HEK293 (cell line): ENCODE measurements around the gene AKT1.
A peak's percentile ranks its signal among the peaks of the same experiment; 100 is the strongest.

ENCODE experiments used
- CTCF ChIA-PET: fragments of 350-600 bp; formaldehyde crosslinking; extraction: SDS; loops from one replicate; lab custom pipeline; 2021; ENCODE audit warnings: antibody characterized with exemption; lab: Yijun Ruan, JAX
- POLR2A ChIA-PET: fragments of 300-600 bp; formaldehyde crosslinking; extraction: SDS; loops from one replicate; lab custom pipeline; 2020; ENCODE audit warnings: antibody characterized with exemption, inconsistent platforms; lab: Yijun Ruan, JAX
- H3K27ac ChIP-seq: fragments of 200-500 bp; sonication (Bioruptor generic); 2 replicates; pipeline ENCODE4 v1.5.1; 2014; ENCODE audit warnings: low read depth, low read length, control low read depth, inconsistent platforms; ENCODE audit errors: extremely low read depth
- H3K36me3 ChIP-seq, 2 experiments: fragments of 200-500 bp in 1 of 2; sonication (Bioruptor generic) in 1 of 2; 1 replicate in 1 of 2; 2 replicates in 1 of 2; pipeline ENCODE4 v1.5.1; 2014 to 2017; ENCODE audit warnings: inconsistent platforms in 2 of 2, low read length in 2 of 2; ENCODE audit not compliant: control insufficient read depth in 2 of 2, insufficient read depth in 1 of 2
- H3K4me1 ChIP-seq: fragments of 200-500 bp; sonication (Bioruptor generic); 2 replicates; pipeline ENCODE4 v1.5.1; 2014; ENCODE audit warnings: mild to moderate bottlenecking, low read length, inconsistent platforms; ENCODE audit not compliant: control insufficient read depth, insufficient read depth
- H3K4me3 ChIP-seq: 2 replicates; pipeline ENCODE4 v1.5.1; 2011; ENCODE audit warnings: low read depth, mild to moderate bottlenecking, control low read depth, low read length, moderate library complexity
- H3K9me3 ChIP-seq: fragments of 200-500 bp; sonication (Bioruptor generic); 2 replicates; pipeline ENCODE4 v1.5.1; 2014; ENCODE audit warnings: low read depth, low read length, inconsistent platforms; ENCODE audit not compliant: control insufficient read depth, insufficient read depth
- AEBP2 ChIP-seq: fragments of 450-650 bp; formaldehyde crosslinking; IDR thresholded peaks from 2 replicates; pipeline ENCODE4 v1.5.1; 2016; ENCODE audit warnings: missing biosample characterization, missing genetic modification characterization, borderline replicate concordance
- GFI1B ChIP-seq: fragments of 450-650 bp; formaldehyde crosslinking; IDR thresholded peaks from 2 replicates; pipeline ENCODE4 v1.5.1; 2016; ENCODE audit warnings: missing biosample characterization, missing genetic modification characterization
- GLIS2 ChIP-seq: fragments of 450-650 bp; formaldehyde crosslinking; IDR thresholded peaks from 2 replicates; pipeline ENCODE4 v1.5.1; 2016; ENCODE audit warnings: missing biosample characterization, missing genetic modification characterization
- KLF17 ChIP-seq: fragments of 450-650 bp; formaldehyde crosslinking; IDR thresholded peaks from 2 replicates; pipeline ENCODE4 v1.5.1; 2016; ENCODE audit warnings: missing biosample characterization, missing genetic modification characterization
- PRDM1 ChIP-seq: fragments of 450-650 bp; formaldehyde crosslinking; IDR thresholded peaks from 2 replicates; pipeline ENCODE4; 2016; ENCODE audit warnings: missing biosample characterization, missing genetic modification characterization
- ZBTB49 ChIP-seq: fragments of 450-650 bp; formaldehyde crosslinking; IDR thresholded peaks from 2 replicates; pipeline ENCODE4 v1.5.1; 2016; ENCODE audit warnings: missing biosample characterization, missing genetic modification characterization, low read depth
- ZEB2 ChIP-seq: fragments of 450-650 bp; formaldehyde crosslinking; IDR thresholded peaks from 2 replicates; pipeline ENCODE4 v1.5.1; 2016; ENCODE audit warnings: missing biosample characterization, missing genetic modification characterization
- ZNF10 ChIP-seq: fragments of 450-650 bp; formaldehyde crosslinking; IDR thresholded peaks from 2 replicates; pipeline ENCODE4 v1.5.1; 2017; ENCODE audit warnings: missing biosample characterization, missing genetic modification characterization
- ZNF600 ChIP-seq: fragments of 450-650 bp; formaldehyde crosslinking; IDR thresholded peaks from 2 replicates; pipeline ENCODE4 v1.5.1; 2016; ENCODE audit warnings: missing biosample characterization, missing genetic modification characterization
- ZNF776 ChIP-seq: fragments of 450-650 bp; formaldehyde crosslinking; IDR thresholded peaks from 2 replicates; pipeline ENCODE4 v1.5.0; 2017; ENCODE audit warnings: missing biosample characterization, missing genetic modification characterization, borderline replicate concordance
- ZNF792 ChIP-seq: fragments of 450-650 bp; formaldehyde crosslinking; IDR thresholded peaks from 2 replicates; pipeline ENCODE4 v1.5.1; 2016; ENCODE audit warnings: missing biosample characterization, missing genetic modification characterization
- ZSCAN16 ChIP-seq: fragments of 450-650 bp; formaldehyde crosslinking; IDR thresholded peaks from 2 replicates; pipeline ENCODE4 v1.5.1; 2016; ENCODE audit warnings: missing biosample characterization, missing genetic modification characterization
- TF ChIP-seq, protein P1 (sequence below): fragments of 450-650 bp; formaldehyde crosslinking; IDR thresholded peaks from 2 replicates; pipeline ENCODE4 v1.5.1; 2016; ENCODE audit warnings: missing biosample characterization, missing genetic modification characterization

AKT1 gene

DNA sequence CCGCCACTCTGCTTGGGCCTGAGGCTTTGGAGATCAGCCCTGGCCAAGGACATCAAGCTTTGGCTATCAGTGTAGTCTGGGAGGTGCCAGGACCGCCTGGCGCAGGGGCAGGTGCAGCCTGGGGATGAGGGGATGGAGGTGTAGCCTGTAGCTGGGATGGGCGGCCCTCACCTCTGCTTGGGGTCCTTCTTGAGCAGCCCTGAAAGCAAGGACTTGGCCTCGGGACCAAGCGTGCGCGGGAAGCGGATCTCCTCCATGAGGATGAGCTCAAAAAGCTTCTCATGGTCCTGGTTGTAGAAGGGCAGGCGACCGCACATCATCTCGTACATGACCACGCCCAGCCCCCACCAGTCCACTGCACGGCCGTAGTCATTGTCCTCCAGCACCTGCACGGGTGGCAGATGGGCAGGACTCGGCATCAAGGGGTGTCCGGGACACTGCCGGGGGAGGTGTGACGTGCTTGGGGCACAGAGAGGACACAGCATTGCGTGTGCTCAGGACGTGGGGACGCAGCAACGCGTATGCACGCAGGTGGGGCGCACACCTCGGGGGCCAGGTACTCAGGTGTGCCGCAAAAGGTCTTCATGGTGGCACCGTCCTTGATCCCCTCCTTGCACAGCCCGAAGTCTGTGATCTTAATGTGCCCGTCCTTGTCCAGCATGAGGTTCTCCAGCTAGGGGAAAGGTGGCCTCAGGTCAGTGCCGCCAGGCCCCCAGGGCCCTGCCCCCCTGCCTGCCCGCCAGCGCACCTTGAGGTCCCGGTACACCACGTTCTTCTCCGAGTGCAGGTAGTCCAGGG, 22.6 kb downstream of the AKT1 start:
- Histone ChIP-seq H3K4me3 (no peak overlapping the region), H3K9me3 (no peaks in the 10 kb centered on the region), H3K36me3 (peaks cover 0 to 81% of the 10 kb centered on the region in 2 experiments; a peak in 2 of 3 replicates), H3K4me1 (peaks cover 4% of the 10 kb centered on the region; the same call in 1 of the 2 replicates), H3K27ac (no peak overlapping the region)
- TF ChIP-seq, protein P1, sequence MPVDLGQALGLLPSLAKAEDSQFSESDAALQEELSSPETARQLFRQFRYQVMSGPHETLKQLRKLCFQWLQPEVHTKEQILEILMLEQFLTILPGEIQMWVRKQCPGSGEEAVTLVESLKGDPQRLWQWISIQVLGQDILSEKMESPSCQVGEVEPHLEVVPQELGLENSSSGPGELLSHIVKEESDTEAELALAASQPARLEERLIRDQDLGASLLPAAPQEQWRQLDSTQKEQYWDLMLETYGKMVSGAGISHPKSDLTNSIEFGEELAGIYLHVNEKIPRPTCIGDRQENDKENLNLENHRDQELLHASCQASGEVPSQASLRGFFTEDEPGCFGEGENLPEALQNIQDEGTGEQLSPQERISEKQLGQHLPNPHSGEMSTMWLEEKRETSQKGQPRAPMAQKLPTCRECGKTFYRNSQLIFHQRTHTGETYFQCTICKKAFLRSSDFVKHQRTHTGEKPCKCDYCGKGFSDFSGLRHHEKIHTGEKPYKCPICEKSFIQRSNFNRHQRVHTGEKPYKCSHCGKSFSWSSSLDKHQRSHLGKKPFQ, result no peak
- TF ChIP-seq ZSCAN16 (no peak), ZBTB49 (tag by site-specific recombination) (no peak), GLIS2 (tag by site-specific recombination) (no peak), ZNF792 (tag by site-specific recombination) (no peak), ZEB2 (tag by site-specific recombination) (peak; percentile 67; the same call in 1 of the 2 replicates), GFI1B (tag by site-specific recombination) (no peak), ZNF776 (tag by site-specific recombination) (no peak), KLF17 (no peak), PRDM1 (tag by site-specific recombination) (no peak), ZNF600 (peak; percentile 55)
- ChIA-PET CTCF (interaction anchor here (0.6 to 1.3 kb wide), 3 partner anchors 53 to 200 kb away, joined by 3 to 4 read pairs (median 4); no protein-coding TSS in a partner anchor), POLR2A (no interaction called here)

DNA sequence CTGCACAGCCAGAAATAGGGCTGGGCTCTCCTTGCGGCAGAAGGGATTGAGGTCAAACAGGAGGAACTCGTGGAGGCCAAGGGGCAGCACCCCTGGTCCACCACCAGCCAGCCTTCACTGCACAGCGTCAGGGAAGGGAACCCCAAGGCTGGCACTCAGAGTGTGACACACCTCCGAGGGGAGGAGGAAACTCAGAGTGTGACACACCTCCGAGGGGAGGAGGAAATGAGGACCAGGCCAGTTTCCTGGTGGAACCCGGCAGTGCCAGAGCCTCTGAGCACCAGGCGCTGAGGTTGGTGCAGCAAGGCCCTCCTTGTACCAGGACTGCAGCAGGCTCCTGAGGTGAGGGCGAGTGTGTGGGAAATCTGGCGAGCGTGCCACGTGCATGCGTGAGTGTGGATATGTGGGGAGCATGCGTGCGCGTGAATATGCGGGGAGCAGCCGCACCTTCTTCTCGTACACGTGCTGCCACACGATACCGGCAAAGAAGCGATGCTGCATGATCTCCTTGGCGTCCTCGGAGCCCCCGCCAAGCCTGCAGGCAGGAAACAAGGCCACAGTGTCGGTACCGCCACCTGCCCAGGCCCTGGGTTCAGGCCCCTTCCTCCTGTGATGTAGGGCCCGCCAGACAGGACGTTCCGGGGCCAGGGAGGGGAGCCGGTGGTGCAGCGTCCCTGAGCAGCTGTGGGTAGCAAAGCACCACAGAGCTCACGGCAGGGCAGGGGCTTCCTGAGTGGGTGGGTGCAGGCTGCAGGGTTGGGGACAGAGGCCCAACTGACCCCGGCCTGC, 23.4 kb downstream of the AKT1 start:
- H3K9me3 ChIP-seq, result no peaks in the 10 kb centered on the region
- ChIA-PET CTCF (interaction anchor here (0.6 to 1.2 kb wide), 2 partner anchors 54 to 201 kb away, joined by 4 read pairs; no protein-coding TSS in a partner anchor), POLR2A (interaction anchor here (1.6 kb wide), 1 partner anchor 19 kb away, joined by 3 read pairs; no protein-coding TSS in a partner anchor)
- no peak overlapping the region for H3K27ac ChIP-seq
- TF ChIP-seq ZNF10 (tag by site-specific recombination), result peak; percentile 33; the same call in 1 of the 2 replicates
- TF ChIP-seq AEBP2, result no peak
- H3K4me3 ChIP-seq, result no peak overlapping the region
- peaks cover 0 to 73% of the 10 kb centered on the region in 2 experiments; a peak in 2 of 3 replicates for H3K36me3 ChIP-seq
- peaks cover 4% of the 10 kb centered on the region; the same call in 1 of the 2 replicates for H3K4me1 ChIP-seq
